AG04450 (cell line): ENCODE data around the gene MUC22. TPM values are rescaled to one million over a fixed set of nuclear protein-coding genes. Genes with fewer than 3 reads are reported as not detected.
"Not testable (repeated sequence)": the region's sequence is repeated elsewhere in the genome, so short reads cannot be mapped to it uniquely, and the experiment has no call there.

Source experiments
- CTCF ChIA-PET: fragments of 300-600, 350-600 bp; formaldehyde crosslinking; extraction: SDS; loops from one replicate; lab custom pipeline; 2022; ENCODE audit warnings: antibody characterized with exemption, inconsistent platforms; lab: Charles Lee
- POLR2A ChIA-PET: fragments of 350-600 bp; formaldehyde crosslinking; extraction: SDS; loops from one replicate; lab custom pipeline; 2021; ENCODE audit warnings: antibody characterized with exemption, inconsistent platforms; lab: Yijun Ruan, JAX
- DNase-seq: peaks from one replicate; pipeline ENCODE4 v3.0.0-alpha.2; 2011; ENCODE audit warnings: low read depth, low spot score
- H3K27ac ChIP-seq: one replicate; pipeline ENCODE4 v1.5.1; 2012; ENCODE audit warnings: low read depth, low read length, control low read depth
- H3K27me3 ChIP-seq: one replicate; pipeline ENCODE4 v1.6.0; 2012; ENCODE audit warnings: low read length; ENCODE audit not compliant: control insufficient read depth, insufficient read depth
- H3K4me3 ChIP-seq: 2 replicates; pipeline ENCODE4 v1.5.1; 2011; ENCODE audit warnings: mild to moderate bottlenecking, low read depth, low read length, control low read depth
- H3K9me3 ChIP-seq: 2 replicates; pipeline ENCODE4 v1.5.1; 2012; ENCODE audit warnings: low read length; ENCODE audit not compliant: control insufficient read depth, insufficient read depth
- CTCF ChIP-seq: IDR thresholded peaks from 2 replicates; pipeline ENCODE4 v1.5.1; 2011; ENCODE audit warnings: low read depth, low read length, control low read depth, inconsistent platforms
- polyA plus RNA-seq: library from polyadenylated mRNA; depleted of rRNA; stranded (reverse); fragments of >200 nt; gene quantifications from 2 replicates; pipeline ENCODE4 v1.2.3, GENCODE V29; 2011

Gene MUC22
- polyA plus RNA-seq, 1 experiment = not detected

GRCh38 chr6:31009731-31010130, 543 bp upstream of the MUC22 start:
- POLR2A ChIA-PET = no interaction called here
- DNase-seq = no peak

GRCh38 chr6:31011153-31011552, 879 bp downstream of the MUC22 start:
- TF ChIP-seq CTCF = no peak
- CTCF ChIA-PET = no interaction called here
- no peak overlapping the region for H3K4me3 ChIP-seq
- H3K27me3 ChIP-seq = peaks cover 12% of the 10 kb centered on the region
- peaks cover under 1% of the 10 kb centered on the region; the same call in 1 of the 2 replicates for H3K9me3 ChIP-seq
- H3K27ac ChIP-seq = no peak overlapping the region
- POLR2A ChIA-PET = no interaction called here
- DNase-seq = no peak

More at GRCh38 chr6:31009731-31010130, 543 bp upstream of the MUC22 start:
- no peak overlapping the region for H3K27ac ChIP-seq
- no peak for TF ChIP-seq CTCF
- H3K9me3 ChIP-seq = no peaks in the 10 kb centered on the region
- CTCF ChIA-PET = no interaction called here
- peaks cover 7% of the 10 kb centered on the region for H3K27me3 ChIP-seq
- H3K4me3 ChIP-seq = no peak overlapping the region

GRCh38 chr6:31016659-31017299, 6.5 kb downstream of the MUC22 start:
- Histone ChIP-seq H3K27me3 (peaks cover 19% of the 10 kb centered on the region), H3K4me3 (no peak overlapping the region), H3K27ac (no peak overlapping the region), H3K9me3 (peaks cover 10% of the 10 kb centered on the region)
- no peak for DNase-seq
- POLR2A ChIA-PET = no interaction called here
- no peak for TF ChIP-seq CTCF
- CTCF ChIA-PET = no interaction called here

GRCh38 chr6:31017436-31017835, 7.2 kb downstream of the MUC22 start:
- H3K27ac ChIP-seq, POLR2A ChIA-PET, H3K4me3 ChIP-seq, DNase-seq, CTCF ChIA-PET: not testable (repeated sequence)
- Histone ChIP-seq H3K27me3 (peaks cover 18% of the 10 kb centered on the region), H3K9me3 (peaks cover 10% of the 10 kb centered on the region)

GRCh38 chr6:31020057-31020456, 9.8 kb downstream of the MUC22 start:
- peaks cover 10% of the 10 kb centered on the region for H3K9me3 ChIP-seq
- H3K27ac ChIP-seq = no peak overlapping the region
- ChIA-PET CTCF (no interaction called here), POLR2A (no interaction called here)
- no peak for DNase-seq
- no peak overlapping the region for H3K4me3 ChIP-seq
- no peak for TF ChIP-seq CTCF
- peaks cover 13% of the 10 kb centered on the region for H3K27me3 ChIP-seq

- peaks cover 10% of the 10 kb centered on the region for H3K9me3 ChIP-seq
- H3K27ac ChIP-seq, H3K4me3 ChIP-seq, CTCF ChIA-PET, DNase-seq, POLR2A ChIA-PET: not testable (repeated sequence)
- peaks cover 11% of the 10 kb centered on the region for H3K27me3 ChIP-seq
Observed at GRCh38 chr6:31020631-31021255, 10.5 kb downstream of the MUC22 start.

GRCh38 chr6:31021705-31022531, 11.6 kb downstream of the MUC22 start:
- H3K4me3 ChIP-seq, H3K27me3 ChIP-seq, POLR2A ChIA-PET, H3K27ac ChIP-seq, DNase-seq, H3K9me3 ChIP-seq, CTCF ChIA-PET: not testable (repeated sequence)
